HEK293 (cell line): Measurements from ENCODE around the gene KLK11.

Source experiments
- GFI1B ChIP-seq: fragments of 450-650 bp; formaldehyde crosslinking; IDR thresholded peaks from 2 replicates; pipeline ENCODE4 v1.5.1; 2016; ENCODE audit warnings: missing biosample characterization, missing genetic modification characterization
- KLF16 ChIP-seq: fragments of 450-650 bp; formaldehyde crosslinking; IDR thresholded peaks from 2 replicates; pipeline ENCODE4 v1.5.1; 2017; ENCODE audit warnings: missing biosample characterization, missing genetic modification characterization
- KLF9 ChIP-seq: fragments of 450-650 bp; formaldehyde crosslinking; IDR thresholded peaks from 2 replicates; pipeline ENCODE4 v1.5.1; 2016; ENCODE audit warnings: missing biosample characterization, missing genetic modification characterization, low read depth
- ZBTB10 ChIP-seq: fragments of 450-650 bp; formaldehyde crosslinking; IDR thresholded peaks from 2 replicates; pipeline ENCODE4 v1.5.1; 2016; ENCODE audit warnings: missing biosample characterization, missing genetic modification characterization
- ZFHX2 ChIP-seq: fragments of 450-650 bp; formaldehyde crosslinking; conservative IDR thresholded peaks from 2 replicates; pipeline ENCODE4 v1.5.1; 2016; ENCODE audit warnings: missing biosample characterization, missing genetic modification characterization
- ZNF10 ChIP-seq: fragments of 450-650 bp; formaldehyde crosslinking; IDR thresholded peaks from 2 replicates; pipeline ENCODE4 v1.5.1; 2017; ENCODE audit warnings: missing biosample characterization, missing genetic modification characterization
- ZNF140 ChIP-seq: fragments of 450-650 bp; formaldehyde crosslinking; IDR thresholded peaks from 2 replicates; pipeline ENCODE4 v1.5.1; 2016; ENCODE audit warnings: missing biosample characterization, missing genetic modification characterization
- ZNF184 ChIP-seq: fragments of 450-650 bp; IDR thresholded peaks from 2 replicates; pipeline ENCODE4 v1.5.1; 2018; ENCODE audit warnings: missing biosample characterization, mild to moderate bottlenecking, missing genetic modification characterization
- ZNF19 ChIP-seq: fragments of 450-650 bp; formaldehyde crosslinking; IDR thresholded peaks from 2 replicates; pipeline ENCODE4; 2016; ENCODE audit warnings: missing biosample characterization, missing genetic modification characterization, low read depth
- ZNF2 ChIP-seq: fragments of 450-650 bp; formaldehyde crosslinking; IDR thresholded peaks from 2 replicates; pipeline ENCODE4 v1.5.1; 2016; ENCODE audit warnings: missing biosample characterization, missing genetic modification characterization
- ZNF239 ChIP-seq: fragments of 450-650 bp; formaldehyde crosslinking; IDR thresholded peaks from 2 replicates; pipeline ENCODE4 v1.5.1; 2016; ENCODE audit warnings: missing biosample characterization, missing genetic modification characterization
- ZNF248 ChIP-seq: fragments of 450-650 bp; formaldehyde crosslinking; IDR thresholded peaks from 2 replicates; pipeline ENCODE4 v1.5.1; 2017; ENCODE audit warnings: missing biosample characterization, missing genetic modification characterization
- ZNF449 ChIP-seq: fragments of 450-650 bp; formaldehyde crosslinking; IDR thresholded peaks from 2 replicates; pipeline ENCODE4 v1.5.1; 2017; ENCODE audit warnings: missing biosample characterization, mild to moderate bottlenecking, missing genetic modification characterization, moderate library complexity
- ZNF548 ChIP-seq: fragments of 450-650 bp; formaldehyde crosslinking; IDR thresholded peaks from 2 replicates; pipeline ENCODE4 v1.5.1; 2016; ENCODE audit warnings: missing biosample characterization, missing genetic modification characterization
- ZNF596 ChIP-seq: fragments of 450-650 bp; IDR thresholded peaks from 2 replicates; pipeline ENCODE4 v1.5.0; 2018; ENCODE audit warnings: missing biosample characterization, mild to moderate bottlenecking, missing genetic modification characterization, moderate library complexity
- ZNF600 ChIP-seq: fragments of 450-650 bp; formaldehyde crosslinking; IDR thresholded peaks from 2 replicates; pipeline ENCODE4 v1.5.1; 2016; ENCODE audit warnings: missing biosample characterization, missing genetic modification characterization
- ZNF692 ChIP-seq: fragments of 450-650 bp; formaldehyde crosslinking; IDR thresholded peaks from 2 replicates; pipeline ENCODE4 v1.5.1; 2016; ENCODE audit warnings: missing biosample characterization, missing genetic modification characterization
- ZNF707 ChIP-seq: fragments of 450-650 bp; formaldehyde crosslinking; IDR thresholded peaks from 2 replicates; pipeline ENCODE4 v1.5.1; 2016; ENCODE audit warnings: missing biosample characterization, missing genetic modification characterization
- ZNF76 ChIP-seq: fragments of 450-650 bp; formaldehyde crosslinking; IDR thresholded peaks from 2 replicates; pipeline ENCODE4; 2016; ENCODE audit warnings: low read depth, missing biosample characterization, missing genetic modification characterization, borderline replicate concordance
- ZNF785 ChIP-seq: fragments of 450-650 bp; formaldehyde crosslinking; IDR thresholded peaks from 2 replicates; pipeline ENCODE4 v1.5.1; 2016; ENCODE audit warnings: missing biosample characterization, missing genetic modification characterization
- ZNF843 ChIP-seq: fragments of 450-650 bp; formaldehyde crosslinking; IDR thresholded peaks from 2 replicates; pipeline ENCODE4 v1.5.1; 2016; ENCODE audit warnings: missing biosample characterization, missing genetic modification characterization
- ZSCAN18 ChIP-seq: fragments of 450-650 bp; formaldehyde crosslinking; IDR thresholded peaks from 2 replicates; pipeline ENCODE4 v1.5.1; 2016; ENCODE audit warnings: missing biosample characterization, missing genetic modification characterization
- TF ChIP-seq, protein P1 (sequence below): fragments of 450-650 bp; formaldehyde crosslinking; IDR thresholded peaks from 2 replicates; pipeline ENCODE4 v1.5.1; 2016; ENCODE audit warnings: missing biosample characterization, missing genetic modification characterization
- TF ChIP-seq, protein P2 (sequence below): fragments of 450-650 bp; formaldehyde crosslinking; IDR thresholded peaks from 2 replicates; pipeline ENCODE4 v1.5.1; 2016; ENCODE audit warnings: missing biosample characterization, missing genetic modification characterization
- TF ChIP-seq, protein P3 (sequence below): fragments of 450-650 bp; formaldehyde crosslinking; IDR thresholded peaks from 2 replicates; pipeline ENCODE4 v1.5.1; 2016; ENCODE audit warnings: missing biosample characterization, missing genetic modification characterization

Gene KLK11

DNA sequence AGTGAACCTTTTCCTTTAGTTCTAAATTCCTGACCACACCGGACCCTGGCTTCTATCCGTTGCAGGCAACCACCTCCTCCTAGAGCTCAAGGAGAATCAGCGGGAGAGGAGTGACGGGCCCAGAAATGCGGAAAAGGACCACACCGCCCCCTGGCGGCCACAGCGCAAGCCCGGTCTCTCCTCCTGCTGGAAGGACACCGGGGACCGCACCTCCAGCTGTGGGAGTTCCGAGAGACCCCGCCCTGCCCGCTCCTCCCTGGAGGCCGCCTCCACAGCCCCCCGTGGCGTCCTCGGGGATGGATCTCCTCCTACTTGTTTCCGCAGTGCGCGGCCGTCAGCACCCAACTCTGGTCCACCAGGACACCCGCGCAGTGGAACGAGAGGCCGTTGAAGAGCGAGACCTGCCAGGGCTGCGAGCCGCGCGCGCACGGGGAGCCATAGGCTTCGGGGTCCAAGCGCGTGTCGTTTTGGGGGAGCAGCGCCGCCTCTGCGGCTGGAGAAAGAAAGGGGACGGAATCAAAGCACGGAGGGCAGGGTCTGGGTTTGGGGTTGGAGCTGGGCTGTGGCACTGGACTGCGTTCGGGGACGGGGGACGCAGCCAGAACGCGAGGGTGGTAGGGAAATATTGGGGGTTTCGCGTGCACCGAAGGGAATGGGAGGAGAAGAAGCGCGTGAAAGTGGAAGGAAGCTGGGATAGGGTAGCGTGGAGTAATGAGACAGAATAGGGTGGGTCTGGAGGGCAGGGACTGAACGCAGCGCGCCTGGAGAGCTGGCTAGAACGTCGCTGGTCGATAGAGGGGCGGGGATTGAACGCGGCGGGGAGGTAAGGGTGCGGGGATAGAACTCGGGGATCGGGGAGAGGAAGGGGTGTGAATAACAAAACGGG is 9.4 kb downstream of the KLK11 start (continued):
- TF ChIP-seq, protein P1, sequence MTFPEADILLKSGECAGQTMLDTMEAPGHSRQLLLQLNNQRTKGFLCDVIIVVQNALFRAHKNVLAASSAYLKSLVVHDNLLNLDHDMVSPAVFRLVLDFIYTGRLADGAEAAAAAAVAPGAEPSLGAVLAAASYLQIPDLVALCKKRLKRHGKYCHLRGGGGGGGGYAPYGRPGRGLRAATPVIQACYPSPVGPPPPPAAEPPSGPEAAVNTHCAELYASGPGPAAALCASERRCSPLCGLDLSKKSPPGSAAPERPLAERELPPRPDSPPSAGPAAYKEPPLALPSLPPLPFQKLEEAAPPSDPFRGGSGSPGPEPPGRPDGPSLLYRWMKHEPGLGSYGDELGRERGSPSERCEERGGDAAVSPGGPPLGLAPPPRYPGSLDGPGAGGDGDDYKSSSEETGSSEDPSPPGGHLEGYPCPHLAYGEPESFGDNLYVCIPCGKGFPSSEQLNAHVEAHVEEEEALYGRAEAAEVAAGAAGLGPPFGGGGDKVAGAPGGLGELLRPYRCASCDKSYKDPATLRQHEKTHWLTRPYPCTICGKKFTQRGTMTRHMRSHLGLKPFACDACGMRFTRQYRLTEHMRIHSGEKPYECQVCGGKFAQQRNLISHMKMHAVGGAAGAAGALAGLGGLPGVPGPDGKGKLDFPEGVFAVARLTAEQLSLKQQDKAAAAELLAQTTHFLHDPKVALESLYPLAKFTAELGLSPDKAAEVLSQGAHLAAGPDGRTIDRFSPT (tag by site-specific recombination): no peak
- TF ChIP-seq, protein P2, sequence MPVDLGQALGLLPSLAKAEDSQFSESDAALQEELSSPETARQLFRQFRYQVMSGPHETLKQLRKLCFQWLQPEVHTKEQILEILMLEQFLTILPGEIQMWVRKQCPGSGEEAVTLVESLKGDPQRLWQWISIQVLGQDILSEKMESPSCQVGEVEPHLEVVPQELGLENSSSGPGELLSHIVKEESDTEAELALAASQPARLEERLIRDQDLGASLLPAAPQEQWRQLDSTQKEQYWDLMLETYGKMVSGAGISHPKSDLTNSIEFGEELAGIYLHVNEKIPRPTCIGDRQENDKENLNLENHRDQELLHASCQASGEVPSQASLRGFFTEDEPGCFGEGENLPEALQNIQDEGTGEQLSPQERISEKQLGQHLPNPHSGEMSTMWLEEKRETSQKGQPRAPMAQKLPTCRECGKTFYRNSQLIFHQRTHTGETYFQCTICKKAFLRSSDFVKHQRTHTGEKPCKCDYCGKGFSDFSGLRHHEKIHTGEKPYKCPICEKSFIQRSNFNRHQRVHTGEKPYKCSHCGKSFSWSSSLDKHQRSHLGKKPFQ (tag by site-specific recombination): no peak
- TF ChIP-seq ZNF596 (tag by site-specific recombination) (0 out of 2 replicates have a peak, but pooled peaks have one; percentile 14), ZNF239 (tag by site-specific recombination) (no peak), ZNF19 (tag by site-specific recombination) (no peak), ZNF548 (no peak), ZNF600 (tag by site-specific recombination) (peak; percentile 85), ZNF76 (tag by site-specific recombination) (peak; percentile 94), GFI1B (tag by site-specific recombination) (no peak), ZNF707 (tag by site-specific recombination) (0 out of 2 replicates have a peak, but pooled peaks have one; percentile 33), ZFHX2 (tag by site-specific recombination) (peak; percentile 94), ZNF10 (tag by site-specific recombination) (0 out of 2 replicates have a peak, but pooled peaks have one; percentile 22), ZNF140 (tag by site-specific recombination) (no peak), ZNF2 (tag by site-specific recombination) (0 out of 2 replicates have a peak, but pooled peaks have one; percentile 26), KLF16 (0 out of 2 replicates have a peak, but pooled peaks have one; percentile 29), ZNF449 (tag by site-specific recombination) (peak; percentile 31; the same call in 1 of the 2 replicates), ZSCAN18 (tag by site-specific recombination) (no peak; the same call in none of the 2 replicates), ZNF785 (tag by site-specific recombination) (peak; percentile 85; the same call in 1 of the 2 replicates), ZNF248 (tag by site-specific recombination) (no peak), ZNF843 (tag by site-specific recombination) (0 out of 2 replicates have a peak, but pooled peaks have one; percentile 22), ZNF692 (tag by site-specific recombination) (peak; percentile 58), ZNF184 (tag by site-specific recombination) (no peak), ZBTB10 (tag by site-specific recombination) (peak; percentile 74), KLF9 (tag by site-specific recombination) (peak; percentile 37; the same call in 1 of the 2 replicates)
- TF ChIP-seq, protein P3, sequence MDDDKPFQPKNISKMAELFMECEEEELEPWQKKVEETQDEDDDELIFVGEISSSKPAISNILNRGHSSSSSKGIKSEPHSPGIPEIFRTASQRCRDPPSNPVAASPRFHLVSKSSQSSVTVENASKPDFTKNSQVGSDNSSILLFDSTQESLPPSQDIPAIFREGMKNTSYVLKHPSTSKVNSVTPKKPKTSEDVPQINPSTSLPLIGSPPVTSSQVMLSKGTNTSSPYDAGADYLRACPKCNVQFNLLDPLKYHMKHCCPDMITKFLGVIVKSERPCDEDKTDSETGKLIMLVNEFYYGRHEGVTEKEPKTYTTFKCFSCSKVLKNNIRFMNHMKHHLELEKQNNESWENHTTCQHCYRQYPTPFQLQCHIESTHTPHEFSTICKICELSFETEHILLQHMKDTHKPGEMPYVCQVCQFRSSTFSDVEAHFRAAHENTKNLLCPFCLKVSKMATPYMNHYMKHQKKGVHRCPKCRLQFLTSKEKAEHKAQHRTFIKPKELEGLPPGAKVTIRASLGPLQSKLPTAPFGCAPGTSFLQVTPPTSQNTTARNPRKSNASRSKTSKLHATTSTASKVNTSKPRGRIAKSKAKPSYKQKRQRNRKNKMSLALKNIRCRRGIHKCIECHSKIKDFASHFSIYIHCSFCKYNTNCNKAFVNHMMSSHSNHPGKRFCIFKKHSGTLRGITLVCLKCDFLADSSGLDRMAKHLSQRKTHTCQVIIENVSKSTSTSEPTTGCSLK: no peak
